ENCODE results near the gene MCFD2. TPM values are rescaled to one million over a fixed set of nuclear protein-coding genes. Genes with fewer than 3 reads are reported as not detected.

Gene MCFD2
- total RNA-seq, 1 donor from 2014 or later, result 104 TPM

DNA sequence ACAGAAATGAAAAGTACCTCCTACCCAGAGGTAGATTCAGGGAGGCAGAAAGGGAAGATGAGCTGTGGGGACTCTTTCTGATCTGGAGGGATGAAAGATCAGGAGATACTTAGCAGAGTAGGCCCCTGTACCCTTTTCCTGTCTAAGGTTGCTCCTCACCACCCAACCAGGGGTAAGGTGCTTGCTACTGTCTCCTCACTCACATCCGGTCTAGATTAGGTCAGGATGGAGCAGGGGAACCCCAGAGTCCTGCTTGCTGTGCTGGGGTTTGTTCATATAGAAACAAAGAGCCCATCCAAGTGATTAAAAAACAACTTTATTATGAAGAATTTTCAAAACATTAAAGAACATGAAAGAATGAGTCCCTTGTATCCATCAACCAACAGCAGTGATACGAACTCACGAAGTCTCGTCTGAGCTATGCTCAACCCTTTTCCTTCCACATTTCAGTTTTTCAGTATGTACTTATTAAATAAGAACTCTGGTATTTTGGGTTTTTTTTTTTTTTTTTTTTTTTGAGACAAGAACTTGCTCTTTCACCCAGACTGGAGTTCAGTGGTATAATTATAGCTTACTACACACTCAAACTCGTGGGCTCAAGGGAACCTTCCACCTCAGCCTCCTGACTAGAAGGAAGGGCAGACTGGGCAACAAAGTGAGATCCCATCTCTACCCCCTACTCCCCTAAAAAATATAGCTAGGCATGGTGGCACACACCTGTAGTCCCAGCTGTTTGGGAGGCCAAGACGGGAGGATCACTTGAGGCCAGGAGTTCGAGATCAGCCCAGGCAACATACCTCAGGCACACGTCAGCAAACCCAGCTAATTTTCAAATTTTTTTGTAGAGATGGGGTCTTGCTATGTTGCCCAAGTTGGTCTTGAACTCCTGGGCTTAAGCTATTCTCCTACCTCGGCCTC, 28.5 kb upstream of the MCFD2 start:
- peak overlapping the region; percentile 90 for H3K4me3 ChIP-seq

DNA sequence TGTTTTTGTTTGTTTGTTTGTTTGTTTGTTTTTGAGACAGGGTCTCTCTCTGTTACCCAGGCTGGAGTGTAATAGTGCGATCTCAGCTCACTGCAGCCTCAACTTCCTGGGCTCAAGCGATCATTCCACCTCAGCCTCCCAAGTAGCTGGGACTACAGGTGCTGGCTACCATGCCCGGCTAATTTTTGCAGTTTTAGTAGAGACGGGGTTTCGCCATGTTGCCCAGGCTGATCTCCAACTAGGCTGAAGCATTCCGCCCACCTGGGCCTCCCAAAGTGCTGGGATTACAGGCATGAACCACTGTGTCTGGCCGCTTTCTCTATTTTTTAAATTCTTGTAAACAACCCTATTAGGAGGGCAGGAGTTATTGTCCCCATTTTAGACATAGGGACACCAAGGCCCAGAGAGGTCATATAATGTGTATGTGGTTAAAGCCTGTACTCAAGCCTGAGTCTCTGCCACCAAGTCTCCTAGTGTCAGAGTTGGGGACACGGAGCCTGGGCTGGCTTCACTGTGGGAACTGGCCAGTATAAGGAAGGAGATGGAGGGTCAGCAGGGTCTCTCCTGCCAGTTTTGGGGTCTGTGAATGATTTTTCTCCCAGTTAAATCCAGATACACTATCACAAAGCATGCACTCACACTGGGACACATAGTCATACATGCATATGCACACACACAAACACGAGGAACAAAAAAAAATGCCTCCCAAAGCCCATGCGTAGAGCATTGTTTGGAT, 27.5 kb upstream of the MCFD2 start:
- Histone ChIP-seq H3K9me3 (no peaks in the 10 kb centered on the region), H3K27ac (peak overlapping the region; percentile 92), H3K4me3 (peak overlapping the region; percentile 90), H3K36me3 (no peaks in the 10 kb centered on the region), H3K4me1 (peaks cover 42% of the 10 kb centered on the region), H3K27me3 (no peaks in the 10 kb centered on the region)
- intact Hi-C loops (cut with DNase I), result no loop called here
- ATAC-seq (no peak), DNase-seq (no peak)
- TF ChIP-seq, protein P1, sequence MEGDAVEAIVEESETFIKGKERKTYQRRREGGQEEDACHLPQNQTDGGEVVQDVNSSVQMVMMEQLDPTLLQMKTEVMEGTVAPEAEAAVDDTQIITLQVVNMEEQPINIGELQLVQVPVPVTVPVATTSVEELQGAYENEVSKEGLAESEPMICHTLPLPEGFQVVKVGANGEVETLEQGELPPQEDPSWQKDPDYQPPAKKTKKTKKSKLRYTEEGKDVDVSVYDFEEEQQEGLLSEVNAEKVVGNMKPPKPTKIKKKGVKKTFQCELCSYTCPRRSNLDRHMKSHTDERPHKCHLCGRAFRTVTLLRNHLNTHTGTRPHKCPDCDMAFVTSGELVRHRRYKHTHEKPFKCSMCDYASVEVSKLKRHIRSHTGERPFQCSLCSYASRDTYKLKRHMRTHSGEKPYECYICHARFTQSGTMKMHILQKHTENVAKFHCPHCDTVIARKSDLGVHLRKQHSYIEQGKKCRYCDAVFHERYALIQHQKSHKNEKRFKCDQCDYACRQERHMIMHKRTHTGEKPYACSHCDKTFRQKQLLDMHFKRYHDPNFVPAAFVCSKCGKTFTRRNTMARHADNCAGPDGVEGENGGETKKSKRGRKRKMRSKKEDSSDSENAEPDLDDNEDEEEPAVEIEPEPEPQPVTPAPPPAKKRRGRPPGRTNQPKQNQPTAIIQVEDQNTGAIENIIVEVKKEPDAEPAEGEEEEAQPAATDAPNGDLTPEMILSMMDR (IDR thresholded peaks at IDR 0.05), result no peak

More for the DNA sequence above, 28.5 kb upstream of the MCFD2 start:
- Histone ChIP-seq H3K27ac (peak overlapping the region; percentile 26), H3K4me1 (peaks cover 42% of the 10 kb centered on the region), H3K9me3 (no peaks in the 10 kb centered on the region), H3K36me3 (no peaks in the 10 kb centered on the region), H3K27me3 (no peaks in the 10 kb centered on the region)
- DNase-seq (no peak), ATAC-seq (no peak)
- intact Hi-C loops (cut with DNase I), result no loop called here
- TF ChIP-seq, protein P1 (IDR thresholded peaks at IDR 0.05), result no peak

DNA sequence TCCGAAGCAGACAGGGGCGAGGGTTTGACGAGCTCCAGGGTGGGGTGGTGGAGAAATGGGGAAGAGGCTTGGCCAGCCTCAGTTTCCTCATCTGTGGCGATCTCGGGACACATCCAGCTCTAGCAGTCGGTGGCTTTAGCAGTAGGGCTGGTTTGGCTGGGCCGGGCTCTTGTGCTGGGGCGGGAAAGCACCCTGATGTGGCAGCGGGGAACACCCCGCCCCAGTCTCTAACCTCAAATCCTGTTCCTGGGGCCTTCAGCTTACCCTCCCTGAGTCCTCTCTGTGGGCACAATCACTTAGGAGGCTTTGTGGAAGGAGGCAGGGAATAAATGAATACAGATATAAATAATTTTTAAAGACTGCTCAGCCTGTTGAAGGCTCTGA, 26.5 kb upstream of the MCFD2 start:
- Histone ChIP-seq H3K4me1 (peaks cover 38% of the 10 kb centered on the region), H3K4me3 (peak overlapping the region; percentile 90), H3K27ac (peak overlapping the region; percentile 92), H3K27me3 (no peaks in the 10 kb centered on the region), H3K36me3 (no peaks in the 10 kb centered on the region), H3K9me3 (no peaks in the 10 kb centered on the region)
- ATAC-seq (peak; percentile 47), DNase-seq (peak; percentile 81)
- TF ChIP-seq, protein P1 (IDR thresholded peaks at IDR 0.05), result no peak
- intact Hi-C loops (cut with DNase I), result no loop called here

DNA sequence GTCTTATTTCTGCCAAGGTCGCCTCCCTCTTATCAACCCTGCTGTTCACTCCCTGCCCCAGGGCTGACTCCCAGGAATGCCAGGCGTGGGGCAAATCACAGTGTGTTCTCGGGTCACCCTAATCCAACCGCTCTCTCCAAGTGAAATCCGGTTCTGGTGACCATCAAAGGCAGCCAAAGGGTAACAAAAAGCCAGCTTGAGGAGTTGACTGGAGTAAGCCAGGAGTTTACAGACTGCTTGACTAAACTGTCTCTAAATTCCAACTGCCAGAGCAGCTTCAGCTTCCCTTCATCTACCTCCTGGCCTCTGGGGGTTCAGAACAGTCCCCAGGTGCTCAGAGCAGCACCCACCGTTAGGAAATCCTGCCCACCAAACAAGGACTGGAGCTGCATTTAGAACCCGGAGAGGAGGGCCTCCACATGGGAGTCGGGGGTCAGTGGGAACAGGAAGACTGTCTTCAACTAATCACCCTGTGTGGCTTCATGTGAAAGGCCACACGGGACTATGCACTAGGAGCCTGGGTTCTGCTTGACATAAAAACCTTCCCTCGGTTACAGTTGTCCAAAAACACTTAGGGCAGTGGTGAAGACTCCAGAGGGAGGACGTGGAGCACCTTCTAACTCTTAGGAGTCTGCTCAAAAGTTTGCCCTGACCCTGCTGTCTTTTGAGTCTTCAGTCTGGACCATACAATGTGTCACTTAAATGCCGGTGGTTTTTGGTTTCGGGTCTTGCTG, 24.2 kb upstream of the MCFD2 start:
- Histone ChIP-seq H3K4me1 (peaks cover 30% of the 10 kb centered on the region), H3K9me3 (no peaks in the 10 kb centered on the region), H3K36me3 (no peaks in the 10 kb centered on the region), H3K27me3 (no peaks in the 10 kb centered on the region), H3K27ac (peak overlapping the region; percentile 91), H3K4me3 (peak overlapping the region; percentile 55)
- intact Hi-C loops (cut with DNase I), result no loop called here
- TF ChIP-seq, protein P1 (IDR thresholded peaks at IDR 0.05), result no peak
- DNase-seq (no peak), ATAC-seq (no peak)

DNA sequence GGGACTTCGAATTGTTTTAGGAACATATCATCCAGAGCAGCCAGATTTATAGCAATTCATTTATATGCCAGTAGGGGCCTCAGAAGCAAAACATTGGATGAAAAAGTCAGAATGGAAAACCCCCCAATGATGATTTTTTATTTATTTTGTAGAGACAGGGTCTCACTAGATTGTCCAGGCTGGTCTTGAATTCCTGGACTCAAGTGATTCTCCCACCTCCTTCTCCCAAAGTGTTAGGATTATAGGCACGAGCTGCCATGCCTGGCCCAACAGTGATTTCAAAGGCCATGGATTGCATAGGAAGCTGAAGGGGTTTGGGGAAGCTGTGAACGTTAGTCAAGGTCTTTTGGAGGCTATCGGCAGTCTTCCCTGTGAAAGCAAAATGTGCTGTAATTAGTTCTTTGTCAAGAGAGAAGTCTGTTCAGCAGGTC, 21.9 kb upstream of the MCFD2 start:
- intact Hi-C loops (cut with DNase I), result no loop called here
- no peaks in the 10 kb centered on the region for H3K36me3 ChIP-seq
- no peak overlapping the region for H3K4me3 ChIP-seq
- H3K4me1 ChIP-seq, result peaks cover 10% of the 10 kb centered on the region
- DNase-seq, result no peak
- no peaks in the 10 kb centered on the region for H3K9me3 ChIP-seq
- no peak overlapping the region for H3K27ac ChIP-seq
- TF ChIP-seq, protein P1 (IDR thresholded peaks at IDR 0.05), result peak; percentile 43
- ATAC-seq, result no peak
- H3K27me3 ChIP-seq, result no peaks in the 10 kb centered on the region

Data from upper lobe of right lung (tissue), 1 donor.